AG04449 (cell line): Measurements from ENCODE around the gene SH2D4B.
"Not testable (repeated sequence)": the region's sequence is repeated elsewhere in the genome, so short reads cannot be mapped to it uniquely, and the experiment has no call there.

Experiments
- CTCF ChIA-PET: fragments of 350-600 bp; formaldehyde crosslinking; extraction: SDS; loops from one replicate; lab custom pipeline; 2021; ENCODE audit warnings: antibody characterized with exemption; lab: Yijun Ruan, JAX
- POLR2A ChIA-PET: fragments of 400-600, 350-600 bp; formaldehyde crosslinking; extraction: SDS; loops from one replicate; lab custom pipeline; 2020; ENCODE audit warnings: antibody characterized with exemption, inconsistent platforms; lab: Yijun Ruan, JAX
- DNase-seq: peaks from one replicate; pipeline ENCODE4 v3.0.0-alpha.2; 2010; ENCODE audit warnings: low read depth, low spot score
- H3K4me3 ChIP-seq: 2 replicates; pipeline ENCODE4 v1.5.1; 2011; ENCODE audit warnings: low read depth, mild to moderate bottlenecking, control low read depth, low read length
- CTCF ChIP-seq: IDR thresholded peaks from one replicate; pipeline ENCODE4 v1.5.1; 2011; ENCODE audit warnings: mild to moderate bottlenecking, moderate library complexity, low read length, control low read depth, inconsistent platforms; ENCODE audit not compliant: insufficient read depth; ENCODE audit errors: missing control alignments

Gene SH2D4B

DNA sequence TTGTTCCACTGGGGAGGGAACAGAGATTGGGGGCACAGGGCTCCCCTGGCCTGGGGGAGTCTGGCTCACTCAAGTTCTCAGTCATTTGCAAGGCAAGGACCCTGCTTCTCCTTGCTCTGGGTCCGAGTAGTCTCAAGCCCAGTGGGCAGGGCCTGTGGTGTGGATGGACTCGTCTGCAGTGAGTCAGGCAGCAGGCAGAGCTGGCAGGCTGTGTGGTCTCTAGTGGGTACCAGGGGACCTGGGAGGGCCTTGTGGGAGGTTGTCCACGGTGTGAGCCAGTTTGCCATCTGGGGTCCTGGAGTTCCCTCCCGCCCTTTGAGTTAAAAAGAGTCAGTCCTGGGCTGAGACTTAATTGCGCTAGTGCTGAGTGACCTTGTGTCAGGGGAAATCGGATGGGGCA lies 8.8 kb upstream of the SH2D4B start:
- no peak overlapping the region for H3K4me3 ChIP-seq
- ChIA-PET CTCF (interaction anchor here (1.5 to 1.6 kb wide), 3 partner anchors 68 to 85 kb away, joined by 3 to 5 read pairs (median 3); no protein-coding TSS in a partner anchor), POLR2A (no interaction called here)
- no peak for DNase-seq
- no peak for TF ChIP-seq CTCF

GRCh38 chr10:80529604-80530003 lies 8.1 kb upstream of the SH2D4B start:
- no peak overlapping the region for H3K4me3 ChIP-seq
- DNase-seq = no peak
- no peak for TF ChIP-seq CTCF
- CTCF ChIA-PET = interaction anchor here (1.8 kb wide), 1 partner anchor 24 kb away, joined by 8 read pairs; no protein-coding TSS in a partner anchor
- POLR2A ChIA-PET = no interaction called here

DNA sequence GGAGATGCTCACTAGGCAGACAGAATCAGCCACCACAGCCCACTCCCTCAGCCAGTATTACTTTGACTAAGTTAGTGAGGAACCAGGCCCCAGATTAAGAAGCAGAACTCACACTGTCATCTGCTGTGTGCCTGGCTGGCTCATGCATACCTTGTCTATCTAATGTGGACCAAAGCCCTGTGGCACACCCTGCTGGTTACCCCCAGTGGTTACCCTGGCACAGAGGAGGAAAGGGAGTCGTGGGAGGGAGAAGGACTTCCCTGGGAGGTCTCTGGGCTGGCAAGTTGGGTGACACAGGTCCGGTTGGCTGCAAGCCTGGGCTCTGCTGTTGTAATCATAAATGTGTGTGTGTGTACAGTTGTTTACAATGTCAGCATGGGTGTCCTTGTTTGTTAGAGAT lies 7.5 kb upstream of the SH2D4B start:
- peak; percentile 40 for TF ChIP-seq CTCF
- no peak overlapping the region for H3K4me3 ChIP-seq
- DNase-seq = no peak
- CTCF ChIA-PET = interaction anchor here (1.8 to 1.9 kb wide), 2 partner anchors 23 to 25 kb away, joined by 4 to 8 read pairs; no protein-coding TSS in a partner anchor
- POLR2A ChIA-PET = no interaction called here

DNA sequence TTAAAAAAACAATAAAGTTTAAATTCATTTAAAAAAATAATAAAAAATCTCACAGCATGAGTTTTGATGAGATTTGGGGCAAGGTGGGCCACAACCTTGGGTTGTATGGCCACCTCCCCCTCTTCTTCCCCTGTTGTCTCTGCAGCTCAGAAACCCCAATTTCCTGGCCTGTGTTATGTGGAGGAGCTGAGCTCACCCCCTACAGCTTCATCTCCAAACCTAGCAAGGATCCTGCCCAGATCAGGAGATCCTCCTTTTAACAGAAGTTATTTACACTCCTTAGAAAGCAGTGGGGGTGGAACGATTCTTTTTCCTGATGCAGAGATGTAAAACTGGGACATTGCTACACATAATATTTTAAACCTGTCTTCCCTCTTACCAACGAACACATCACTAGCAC lies 6.9 kb upstream of the SH2D4B start:
- ChIA-PET CTCF (interaction anchor here (0.6 to 1.9 kb wide), 3 partner anchors 23 to 148 kb away, joined by 3 to 8 read pairs (median 4); no protein-coding TSS in a partner anchor), POLR2A (no interaction called here)
- no peak overlapping the region for H3K4me3 ChIP-seq
- DNase-seq = no peak
- TF ChIP-seq CTCF = no peak

DNA sequence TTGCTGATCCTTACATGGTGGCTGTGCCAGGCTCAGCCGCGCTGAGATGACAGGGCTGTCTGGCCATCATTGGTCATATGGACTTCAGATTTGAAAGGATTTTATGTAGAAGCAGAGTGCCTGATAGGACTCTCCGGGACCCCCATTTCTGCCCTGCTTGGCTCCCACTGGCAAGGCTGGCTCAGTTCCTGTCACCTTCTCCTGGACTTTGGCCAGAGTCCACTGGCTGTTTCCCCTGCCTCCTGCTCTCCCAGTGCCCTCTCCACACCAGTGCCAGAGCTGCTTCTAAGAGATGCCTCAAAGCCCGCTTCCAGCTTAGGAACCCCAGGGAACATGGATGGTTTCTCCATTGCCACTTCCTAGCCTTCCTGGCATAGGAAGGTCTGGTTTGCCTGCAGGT lies 5.1 kb upstream of the SH2D4B start:
- ChIA-PET POLR2A (no interaction called here), CTCF (no interaction called here)
- H3K4me3 ChIP-seq = no peak overlapping the region
- DNase-seq = no peak
- TF ChIP-seq CTCF = no peak

DNA sequence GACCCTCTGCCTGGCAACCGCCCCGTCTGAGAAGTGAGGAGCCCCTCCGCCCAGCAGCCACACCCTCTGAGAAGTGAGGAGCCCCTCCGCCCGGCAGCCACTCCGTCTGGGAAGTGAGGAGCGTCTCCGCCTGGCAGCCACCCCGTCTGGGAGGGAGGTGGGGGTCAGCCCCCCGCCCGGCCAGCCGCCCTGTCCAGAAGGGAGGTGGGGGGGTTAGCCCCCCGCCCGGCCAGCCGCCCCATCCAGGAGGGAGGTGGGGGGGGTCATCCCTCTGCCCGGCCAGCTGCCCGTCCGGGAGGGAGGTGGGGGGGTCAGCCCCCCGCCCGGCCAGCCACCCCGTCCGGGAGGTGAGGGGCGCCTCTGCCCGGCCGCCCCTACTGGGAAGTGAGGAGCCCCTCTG lies 3.6 kb upstream of the SH2D4B start:
- CTCF ChIA-PET, POLR2A ChIA-PET, DNase-seq, H3K4me3 ChIP-seq: not testable (repeated sequence)

- H3K4me3 ChIP-seq, POLR2A ChIA-PET, CTCF ChIA-PET, DNase-seq: not testable (repeated sequence)
Measured at GRCh38 chr10:80534646-80535045, 3.1 kb upstream of the SH2D4B start.
